ENCODE data around the gene FCHSD2.
A peak's percentile ranks its signal among the peaks of the same experiment; 100 is the strongest.

FCHSD2 gene

GRCh38 chr11:73172992-73173656 is 31.0 kb upstream of the FCHSD2 start:
- DNase-seq (ENCODE audit: low read depth): no peak

DNA sequence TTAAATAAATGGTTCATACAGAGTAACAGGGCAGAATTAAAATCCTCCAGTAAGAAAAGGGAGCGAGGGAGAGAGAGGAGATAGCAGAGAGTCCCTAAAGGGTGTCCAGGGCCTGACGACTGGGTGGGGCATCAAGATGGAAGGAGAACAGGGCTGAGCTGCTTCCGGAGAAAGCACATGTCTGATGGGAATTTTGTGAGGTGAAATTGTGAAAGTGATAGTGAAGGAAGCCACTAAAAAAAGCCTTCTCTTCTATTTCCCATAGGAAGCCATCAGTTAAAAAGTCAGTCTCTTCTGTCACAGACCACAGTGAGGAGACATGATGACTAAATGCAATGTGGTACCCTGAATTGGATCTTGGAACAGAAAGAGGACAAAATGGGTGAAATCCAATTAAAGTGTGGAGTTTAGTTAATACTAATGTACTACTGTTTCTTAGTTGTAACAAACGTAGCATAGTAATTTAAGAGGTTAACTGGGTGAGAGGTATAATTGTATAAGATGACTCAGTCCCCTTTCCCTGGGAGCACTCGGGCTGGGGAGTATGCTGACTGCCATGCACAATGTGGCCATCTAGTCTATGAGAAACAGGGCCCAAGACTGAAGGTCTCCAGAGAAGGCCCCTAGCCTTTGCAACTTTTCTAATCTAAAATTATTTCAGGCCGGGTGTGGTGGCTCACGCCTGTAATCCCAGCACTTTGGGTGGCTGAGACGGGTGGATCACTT is 29.5 kb upstream of the FCHSD2 start:
- no peak for DNase-seq (ENCODE audit: low read depth)

DNA sequence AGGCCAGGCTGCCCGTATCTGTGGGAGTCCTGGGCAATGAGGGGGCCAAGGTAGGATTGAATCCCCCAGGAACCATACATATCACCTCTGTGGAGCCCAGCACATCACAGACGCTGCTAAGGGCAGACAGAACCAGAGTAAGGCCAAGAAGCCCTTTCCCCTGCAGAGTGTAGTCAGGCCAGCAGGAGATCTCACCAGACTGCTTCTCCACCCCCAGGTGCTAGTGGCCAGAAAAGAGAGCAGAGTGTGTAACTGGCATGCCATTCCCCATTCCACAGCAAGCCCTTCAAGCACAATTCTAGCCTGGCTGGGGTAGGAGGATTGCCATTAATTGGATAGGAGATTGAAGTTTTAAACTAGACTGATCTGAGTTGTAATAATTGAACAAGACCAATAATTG is 28.0 kb upstream of the FCHSD2 start:
- DNase-seq (ENCODE audit: low read depth): no peak

GRCh38 chr11:73168925-73169579 is 26.9 kb upstream of the FCHSD2 start:
- DNase-seq (ENCODE audit: low read depth): no peak

GRCh38 chr11:73167363-73167954 is 25.3 kb upstream of the FCHSD2 start:
- DNase-seq (ENCODE audit: low read depth): no peak

GRCh38 chr11:73164803-73165540 is 22.9 kb upstream of the FCHSD2 start:
- no peak for DNase-seq (ENCODE audit: low read depth)

DNA sequence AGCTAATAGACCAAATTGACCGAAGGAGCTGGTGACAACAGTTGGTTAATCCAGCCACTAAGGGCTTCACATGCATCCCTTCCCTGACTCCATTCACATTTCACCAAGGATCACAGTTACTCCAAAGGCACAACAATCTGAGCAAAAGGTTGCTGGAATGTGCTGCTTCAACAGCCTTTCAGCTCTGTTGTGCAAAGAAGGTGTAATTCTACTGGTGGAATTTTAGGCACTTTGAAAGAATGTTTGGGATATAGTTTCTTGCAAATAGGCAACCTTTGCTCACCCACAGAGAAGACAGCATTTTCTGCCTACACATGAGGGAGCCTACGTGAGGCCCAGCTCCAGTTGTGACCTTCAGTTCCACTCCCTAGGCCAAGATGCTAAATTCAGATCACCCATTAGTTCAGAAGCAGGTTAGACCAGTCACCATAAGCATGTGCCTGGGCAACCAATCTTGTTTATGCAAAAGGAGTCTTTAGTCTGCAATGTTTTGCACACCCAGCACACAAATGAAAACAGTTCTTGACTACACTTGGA is 21.6 kb upstream of the FCHSD2 start:
- no peak for DNase-seq (ENCODE audit: low read depth)

DNA sequence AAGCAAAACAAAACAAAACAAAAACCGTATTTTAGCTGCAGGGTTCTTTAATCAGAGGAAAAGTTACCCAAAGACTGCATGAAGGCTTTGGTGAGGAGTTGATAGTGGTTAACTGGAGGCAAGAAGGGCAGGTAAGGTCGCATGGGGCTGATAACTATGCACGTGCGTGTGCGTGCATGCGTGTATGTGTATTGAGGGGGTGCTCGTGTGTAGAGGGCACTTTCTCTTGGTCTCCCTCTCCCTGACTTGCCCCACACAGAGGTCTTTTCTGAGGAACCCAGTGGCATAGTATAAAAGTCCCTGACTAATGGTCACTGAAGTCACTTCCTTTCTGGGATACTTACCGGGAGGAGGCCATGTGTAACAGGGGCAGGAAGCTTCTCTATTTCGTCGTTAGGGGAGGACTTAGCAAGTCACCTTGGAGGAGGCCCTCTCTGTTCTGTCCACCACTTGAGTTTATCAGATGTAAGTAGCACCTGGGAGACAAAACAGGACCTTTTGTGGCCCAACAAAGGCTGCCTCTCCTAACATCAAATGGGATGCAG is 20.1 kb upstream of the FCHSD2 start:
- DNase-seq (ENCODE audit: low read depth): no peak

GRCh38 chr11:73160005-73160760 is 18.1 kb upstream of the FCHSD2 start:
- no peak for DNase-seq (ENCODE audit: low read depth)

GRCh38 chr11:73159297-73159696 is 17.2 kb upstream of the FCHSD2 start:
- DNase-seq (ENCODE audit: low read depth): no peak

DNA sequence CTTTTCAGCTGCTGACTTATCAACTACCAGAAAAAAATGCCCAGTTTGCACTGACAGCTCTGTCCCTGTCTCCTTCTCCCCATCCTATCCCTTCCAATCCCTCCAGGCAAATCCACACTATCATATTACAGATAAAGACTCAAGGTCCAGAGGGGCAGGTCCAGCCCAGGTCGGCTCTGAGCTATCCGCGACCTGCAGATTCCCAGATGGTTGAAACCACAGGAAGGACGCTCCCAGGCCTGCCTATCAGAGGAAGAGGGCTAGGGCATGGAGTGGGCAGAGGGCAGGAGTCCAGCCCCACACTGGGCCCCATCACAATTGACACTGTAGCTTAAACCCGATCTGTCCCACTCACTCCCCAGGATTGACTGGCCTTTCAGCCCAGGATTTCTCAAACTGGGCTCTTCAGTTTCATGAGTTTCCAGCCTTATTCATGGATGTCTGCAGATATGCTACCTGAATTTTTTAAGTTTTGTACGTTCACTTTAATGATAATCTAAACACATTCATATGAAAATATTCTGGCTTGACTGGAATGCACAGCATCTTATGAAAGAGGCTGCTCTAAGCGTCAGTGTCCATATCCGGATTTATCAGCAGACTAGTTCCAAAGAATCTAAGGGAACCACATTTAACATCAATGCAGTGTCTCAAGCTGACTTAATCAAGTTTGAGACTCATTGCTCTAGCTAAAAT is 16.4 kb upstream of the FCHSD2 start:
- peak; percentile 42 for DNase-seq (ENCODE audit: low read depth)

GRCh38 chr11:73157101-73158010 is 15.2 kb upstream of the FCHSD2 start:
- DNase-seq (ENCODE audit: low read depth): peak; percentile 83

DNA sequence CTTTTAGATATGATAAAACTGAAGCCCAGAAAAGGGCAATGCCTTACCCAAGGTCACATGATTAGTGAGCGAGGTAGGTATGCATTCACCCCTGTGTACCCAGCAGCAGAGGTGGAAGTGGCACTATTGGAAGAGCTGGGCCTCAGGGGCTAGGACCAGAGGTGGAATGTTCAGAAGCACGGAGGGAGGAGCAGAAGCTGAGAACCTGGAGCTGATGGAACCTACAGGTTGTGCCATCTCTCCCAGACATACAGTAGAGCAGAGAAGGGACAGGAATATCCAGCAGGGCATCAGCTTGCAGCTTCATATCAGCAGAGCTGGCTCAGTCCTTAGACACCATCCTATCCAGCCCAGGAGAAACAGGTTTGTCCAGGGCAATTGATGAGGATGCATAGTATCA is 14.6 kb upstream of the FCHSD2 start:
- no peak for DNase-seq (ENCODE audit: low read depth)

DNA sequence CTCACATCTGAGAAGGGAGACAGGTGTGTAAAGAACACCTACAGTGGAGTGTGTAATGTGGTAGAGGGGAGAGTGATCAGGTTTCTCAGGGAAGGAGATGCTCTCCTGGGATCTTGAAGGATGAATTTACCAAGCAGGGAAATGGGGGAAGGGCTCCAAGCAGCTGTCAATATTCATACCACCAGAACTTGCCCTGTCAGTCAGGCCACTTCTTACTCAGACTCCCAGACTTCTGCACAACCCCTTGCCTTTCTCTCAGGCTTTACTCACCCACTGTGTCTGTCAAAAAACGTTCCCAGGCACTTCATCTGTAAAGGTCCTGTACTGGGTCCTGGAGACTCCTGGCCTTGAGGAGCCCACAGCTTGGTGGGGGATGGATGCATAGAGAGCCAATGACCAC is 14.0 kb upstream of the FCHSD2 start:
- no peak for DNase-seq (ENCODE audit: low read depth)

DNA sequence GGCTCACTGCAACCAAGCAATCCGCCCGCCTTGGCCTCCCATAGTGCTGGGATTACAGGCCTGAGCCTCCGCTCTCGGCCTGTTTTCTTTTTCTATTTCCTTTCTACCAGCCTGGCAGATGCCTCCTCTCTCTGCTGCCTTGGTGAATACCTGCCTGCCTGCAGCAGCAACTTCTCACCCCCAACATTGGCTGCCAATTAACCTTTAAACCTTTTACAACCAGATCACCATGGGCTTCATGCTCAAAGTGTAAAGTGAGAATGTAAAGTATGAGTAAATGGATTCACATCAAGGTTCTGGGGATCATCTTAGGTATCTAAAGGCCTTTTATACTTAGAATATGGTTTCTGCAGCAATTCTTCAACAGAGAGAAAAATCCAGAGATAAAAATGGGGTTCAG is 13.0 kb upstream of the FCHSD2 start:
- no peak for DNase-seq (ENCODE audit: low read depth)

DNA sequence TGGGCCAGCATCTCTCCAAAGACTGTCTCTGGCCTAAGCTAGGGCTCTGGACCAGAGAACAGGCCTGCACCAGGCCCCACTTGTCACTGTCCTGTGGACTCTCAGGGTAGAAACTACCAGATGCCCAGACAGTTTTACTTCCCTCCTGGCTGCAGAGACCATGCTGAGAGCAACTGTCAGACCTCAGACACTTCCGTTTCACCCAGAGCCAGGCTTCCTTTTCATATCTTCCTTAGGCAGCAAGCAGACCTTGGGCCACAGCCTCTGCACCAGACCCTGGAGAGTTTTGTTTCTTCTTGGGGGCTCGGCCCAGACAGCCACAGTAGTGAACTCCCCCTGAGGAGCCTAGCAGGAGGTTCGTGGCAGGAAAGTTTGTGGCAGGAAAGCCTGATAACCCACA is 12.1 kb upstream of the FCHSD2 start:
- DNase-seq (ENCODE audit: low read depth): no peak

DNA sequence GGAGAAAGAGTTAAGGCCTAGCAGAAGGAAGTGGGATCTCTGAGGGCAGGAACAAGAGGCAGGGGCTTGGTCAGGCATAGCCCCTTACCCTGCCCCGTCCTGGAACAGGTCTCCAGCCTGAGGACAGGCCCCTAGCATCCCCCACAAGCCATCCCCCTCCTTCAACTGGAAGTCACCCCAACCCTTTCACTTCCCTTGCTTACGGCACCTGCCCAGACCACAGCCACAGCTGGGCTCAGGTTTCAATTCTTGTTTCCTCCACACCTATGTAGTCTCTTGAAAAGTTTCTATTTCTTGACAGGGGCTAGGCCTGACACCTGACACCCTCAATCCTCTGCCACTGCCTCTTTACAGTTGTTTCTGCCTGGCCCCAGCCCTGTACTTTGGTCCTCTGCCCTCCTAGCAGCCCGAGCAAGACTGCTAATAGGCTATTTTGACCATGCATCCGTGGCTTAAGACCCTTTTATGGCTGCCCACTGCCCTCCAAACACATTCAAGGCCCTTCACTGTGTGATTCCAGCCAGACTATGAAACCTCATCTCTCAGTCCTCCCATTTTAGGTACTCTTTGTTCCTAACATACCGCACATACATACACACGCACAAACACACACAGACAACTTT is 10.9 kb upstream of the FCHSD2 start:
- DNase-seq (ENCODE audit: low read depth): no peak

- no peak for DNase-seq (ENCODE audit: low read depth)
These were observed 10.2 kb upstream of the FCHSD2 start for GRCh38 chr11:73152086-73152853.
